Aorta (tissue), 5 donors: ENCODE data around the gene PRKCE. TPM values are rescaled to one million over a fixed set of nuclear protein-coding genes. Genes with fewer than 3 reads are reported as not detected.

Experiments used
- ATAC-seq: fragments of 200-7000 bp; cut with Tn5 transposase; one replicate; pipeline ENCODE4 v1.9.1; 2022; ENCODE audit warnings: moderate library complexity; ENCODE audit not compliant: low FRiP score
- DNase-seq, 2 donors: peaks; one replicate each; pipeline ENCODE4 v3.0.0-alpha.2; 2020
- H3K27ac ChIP-seq, 2 donors: one replicate each; pipeline ENCODE4 v1.5.1; 2013; ENCODE audit warnings: low read length in 2 of 2, mild to moderate bottlenecking in 2 of 2, moderate library complexity in 2 of 2, control low read depth in 1 of 2, inconsistent platforms in 1 of 2, low read depth in 1 of 2
- H3K27me3 ChIP-seq, 2 donors: one replicate each; pipeline ENCODE4 v1.6.1; 2013; ENCODE audit warnings: control low read depth in 1 of 2, low read length in 1 of 2, mild to moderate bottlenecking in 1 of 2, moderate library complexity in 1 of 2; ENCODE audit not compliant: insufficient read depth in 2 of 2, control insufficient read depth in 1 of 2
- H3K36me3 ChIP-seq, 2 donors: one replicate each; pipeline ENCODE4 v1.6.1; 2013; ENCODE audit warnings: control low read depth in 1 of 2, low read length in 1 of 2, mild to moderate bottlenecking in 1 of 2; ENCODE audit not compliant: insufficient read depth in 2 of 2, control insufficient read depth in 1 of 2
- H3K4me1 ChIP-seq, 2 donors: one replicate each; pipeline ENCODE4 v1.6.1; 2013; ENCODE audit warnings: low read length in 2 of 2, control low read depth in 1 of 2, mild to moderate bottlenecking in 1 of 2, moderate library complexity in 1 of 2; ENCODE audit not compliant: insufficient read depth in 2 of 2, control insufficient read depth in 1 of 2
- H3K4me3 ChIP-seq, 2 donors: one replicate each; pipeline ENCODE4 v1.5.1; 2013; ENCODE audit warnings: low read length in 2 of 2, control low read depth in 1 of 2, mild to moderate bottlenecking in 1 of 2
- H3K9me3 ChIP-seq: one replicate; pipeline ENCODE4 v1.6.1; 2013; ENCODE audit warnings: mild to moderate bottlenecking, low read length; ENCODE audit not compliant: control insufficient read depth
- WGBS, 2 donors: extraction: QIAGEN DNeasy Blood & Tissue Kit; methylation state at CpG; one replicate each; pipeline ENCODE4 v1.1.7; 2013; 5-methylcytosine and 5-hydroxymethylcytosine counted together
- intact Hi-C, 2 donors: fragments of 100-400 bp; cut with DNase I; formaldehyde crosslinking; loops; one replicate each; pipeline versions ENCODE4 v1.14.2 to v1.15.0; 2022
- polyA plus RNA-seq, 2 donors: library from polyadenylated mRNA; stranded (reverse); fragments of 200-250 nt; gene quantifications; one replicate each; pipeline ENCODE4 v1.2.3, GENCODE V29; 2013
- total RNA-seq, 2 donors: library from RNA; stranded (reverse); fragmentation: NEBNext Ultra II Directional; extraction: Animal tissue kit (Norgen Biotek cat#: 25700); gene quantifications; one replicate each; pipeline ENCODE4 v1.2.1, GENCODE V29; 2021
- donor health status: healthy with polysubstance abuse.
- donor health status: Bipolar disorder and iron deficiency.
- donor health status: DM: no; HTN: no; CAD: no.
- donor health status: DM: no; HTN: no; CAD: no.
- donor health status: DM: yes; HTN: yes; CAD: no.

The PRKCE gene
- total and polyA plus RNA-seq, 4 donors: 1.5 to 23.8 (median 11.2) TPM

DNA sequence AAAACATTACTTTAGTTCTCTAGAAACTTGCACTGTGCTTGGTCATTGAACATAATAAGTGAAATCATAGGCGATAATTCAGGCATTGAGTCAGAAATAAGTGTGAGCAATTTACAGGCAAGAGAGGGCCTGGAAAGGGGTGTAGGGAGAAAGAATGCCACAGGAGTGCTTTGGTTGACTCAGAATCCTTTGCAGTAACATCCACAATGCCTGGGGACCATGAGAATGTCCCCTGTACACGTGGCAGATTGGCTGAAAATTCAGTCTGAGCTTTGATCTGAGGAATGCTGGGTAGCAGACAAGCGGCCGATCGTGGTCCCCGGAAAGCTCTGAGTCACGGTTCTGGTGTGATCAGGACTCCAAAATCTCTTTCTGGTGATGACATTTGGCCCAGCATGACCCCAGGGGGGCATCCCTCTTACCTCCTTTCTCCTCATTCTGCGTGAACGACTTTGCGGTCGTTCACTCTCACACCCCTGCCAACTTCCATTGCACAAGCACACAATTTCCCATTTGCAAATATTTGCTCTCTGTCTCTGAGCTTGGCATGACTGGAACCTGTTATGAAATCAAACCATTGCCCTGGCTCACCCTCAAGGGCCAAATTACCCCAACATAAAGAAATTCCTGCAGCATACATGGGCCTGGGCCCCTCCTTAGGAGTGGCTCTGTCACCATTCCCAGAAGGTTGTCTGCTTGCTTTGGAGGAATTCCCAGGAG lies 340.7 kb downstream of the PRKCE start:
- Histone ChIP-seq H3K27ac (peak overlapping the region; percentile 28 to 80), H3K4me3 (no peak overlapping the region), H3K4me1 (no peaks in the 10 kb centered on the region), H3K36me3 (no peaks in the 10 kb centered on the region), H3K9me3 (no peaks in the 10 kb centered on the region), H3K27me3 (no peaks in the 10 kb centered on the region)
- intact Hi-C loops: loop anchor here in 1 of 2 donors (5.0 kb wide), 3 partner anchors 305 to 375 kb away; partner anchors contain the start of gene EPAS1
- 1 to 9% methylated on average over 11 of the region's 11 CpGs for WGBS, 2 donors
- ATAC-seq: peak; percentile 81
- peak; percentile 79 to 85 for DNase-seq

DNA sequence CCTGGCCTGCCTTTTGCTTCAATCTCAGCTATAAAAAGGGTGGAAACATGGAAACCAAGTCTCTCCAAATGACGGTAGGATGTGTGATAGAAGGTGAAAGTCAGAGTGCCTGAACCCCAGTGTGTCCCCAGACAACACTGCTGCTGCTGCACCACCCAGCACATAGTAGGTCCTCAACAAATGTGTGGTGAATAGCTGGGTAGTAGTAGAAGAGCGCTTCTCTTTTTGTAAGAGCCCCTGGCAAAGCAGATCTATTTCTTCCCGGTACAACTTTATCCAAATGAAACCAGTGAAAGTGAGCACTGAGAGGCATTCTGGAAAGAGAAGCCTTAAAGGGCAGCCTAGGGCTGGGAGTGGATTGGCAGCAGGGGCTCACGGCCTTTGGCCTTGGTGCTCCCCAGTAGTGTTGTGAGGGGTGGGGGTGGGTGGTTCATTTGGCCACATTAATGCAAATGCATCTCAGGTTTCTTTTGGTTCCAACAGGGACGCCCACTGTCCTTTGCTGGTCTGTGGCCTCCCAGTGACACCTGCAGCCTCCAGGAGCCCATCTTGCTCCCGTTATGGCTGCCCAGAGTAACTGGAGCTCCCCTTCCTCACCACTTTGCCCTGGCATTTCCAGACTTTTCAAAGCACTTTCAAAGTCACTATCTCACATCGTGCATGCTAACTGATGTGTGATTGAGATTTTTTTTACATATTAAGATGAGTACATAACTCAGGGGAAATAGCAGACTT lies 341.4 kb downstream of the PRKCE start:
- no peak for DNase-seq
- peak; percentile 31 for ATAC-seq
- Histone ChIP-seq H3K36me3 (no peaks in the 10 kb centered on the region), H3K27ac (peak overlapping the region; percentile 68 to 80), H3K4me1 (no peaks in the 10 kb centered on the region), H3K4me3 (no peak overlapping the region), H3K9me3 (no peaks in the 10 kb centered on the region), H3K27me3 (no peaks in the 10 kb centered on the region)
- WGBS, 2 donors: 24 to 26% methylated on average over 7 of the region's 7 CpGs
- intact Hi-C loops: loop anchor here in 1 of 2 donors (1.0 to 5.0 kb wide), 4 partner anchors 304 to 467 kb away; partner anchors contain the start of gene EPAS1

DNA sequence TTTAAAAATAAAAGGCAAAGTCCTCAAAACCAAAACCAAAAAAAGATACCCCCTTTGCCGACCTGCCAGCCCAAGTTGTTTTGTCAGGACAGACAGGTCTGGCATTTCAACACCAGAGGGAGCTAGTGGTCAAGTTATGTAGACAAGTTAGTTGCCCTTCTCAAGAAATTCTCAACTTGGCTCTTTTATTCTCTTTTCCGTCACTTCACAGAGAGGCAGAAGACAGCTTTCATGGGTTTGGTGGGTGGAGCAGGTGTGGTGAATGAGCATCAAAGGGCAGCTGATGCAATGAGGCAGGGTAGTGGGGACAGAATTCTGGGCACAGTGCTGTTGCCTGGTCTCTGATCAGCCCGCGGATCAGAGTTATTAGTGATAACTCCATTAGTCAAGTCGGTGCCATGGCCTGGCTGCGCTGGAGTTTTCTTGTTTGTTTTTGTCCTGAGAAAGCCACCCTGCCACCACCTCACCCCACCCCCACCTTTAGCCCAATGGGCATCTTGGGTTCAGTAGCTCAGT lies 342.1 kb downstream of the PRKCE start:
- Histone ChIP-seq H3K4me1 (no peaks in the 10 kb centered on the region), H3K9me3 (no peaks in the 10 kb centered on the region), H3K27ac (peak overlapping the region in 1 of 2 donors; percentile 68), H3K4me3 (no peak overlapping the region), H3K36me3 (no peaks in the 10 kb centered on the region), H3K27me3 (no peaks in the 10 kb centered on the region)
- ATAC-seq (peak; percentile 86), DNase-seq (peak in 1 of 2 donors; percentile 69)
- 30 to 31% methylated on average over 6 of the region's 6 CpGs for WGBS, 2 donors
- intact Hi-C loops: loop anchor here in 1 of 2 donors (1.0 to 5.0 kb wide), 4 partner anchors 304 to 467 kb away; partner anchors contain the start of gene EPAS1

DNA sequence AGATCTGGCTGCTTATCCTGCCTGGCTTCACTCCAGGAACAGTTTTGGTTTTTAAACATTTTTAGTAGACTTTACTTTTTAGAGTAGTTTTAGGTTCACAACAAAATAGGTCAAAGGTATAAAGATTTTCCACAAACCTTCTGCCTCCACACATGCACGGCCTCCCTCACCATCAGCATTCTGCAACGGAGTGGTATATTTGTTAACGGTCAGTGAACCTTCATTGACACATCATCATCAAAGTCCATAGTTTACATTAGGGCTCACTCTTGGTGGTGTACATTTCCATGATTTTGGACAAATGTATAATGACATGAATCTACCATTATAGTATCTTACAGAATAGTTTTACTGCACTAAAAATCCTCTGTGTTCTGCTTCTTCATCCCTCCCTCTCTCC lies 342.6 kb downstream of the PRKCE start:
- Histone ChIP-seq H3K36me3 (no peaks in the 10 kb centered on the region), H3K4me1 (no peaks in the 10 kb centered on the region), H3K27me3 (no peaks in the 10 kb centered on the region), H3K27ac (peak overlapping the region in 1 of 2 donors; percentile 18), H3K4me3 (no peak overlapping the region), H3K9me3 (no peaks in the 10 kb centered on the region)
- intact Hi-C loops: loop anchor here in 1 of 2 donors (5.0 kb wide), 3 partner anchors 303 to 373 kb away; partner anchors contain the start of gene EPAS1
- DNase-seq (no peak), ATAC-seq (no peak)
- 81 to 86% methylated on average over 3 of the region's 3 CpGs for WGBS, 2 donors

DNA sequence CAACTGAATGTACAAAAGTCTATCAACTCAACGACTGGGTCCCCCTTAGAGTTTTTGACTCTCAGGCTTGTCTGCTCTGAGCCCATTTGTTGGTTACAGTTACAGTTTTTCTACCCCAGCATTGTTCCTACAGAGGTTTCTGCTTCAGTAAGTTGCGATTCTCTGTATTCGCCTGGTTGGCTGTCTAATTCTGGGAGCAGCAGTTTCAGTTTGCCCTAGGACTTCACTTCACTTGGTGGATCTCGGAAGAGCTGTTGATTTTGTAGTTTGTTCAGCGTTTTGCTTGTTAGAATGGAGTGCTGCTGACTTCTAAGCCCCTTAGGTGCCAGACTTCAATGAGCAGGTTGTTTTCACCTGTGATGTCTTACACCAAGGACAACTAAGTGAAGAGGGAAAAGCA lies 349.2 kb downstream of the PRKCE start:
- H3K4me1 ChIP-seq: peaks cover 2 to 5% of the 10 kb centered on the region in 2 donors
- 53 to 58% methylated on average over 5 of the region's 5 CpGs for WGBS, 2 donors
- no peak overlapping the region for H3K27ac ChIP-seq
- H3K9me3 ChIP-seq: no peaks in the 10 kb centered on the region
- H3K36me3 ChIP-seq: peaks cover 0 to 2% of the 10 kb centered on the region in 2 donors
- ATAC-seq (no peak), DNase-seq (no peak)
- no peaks in the 10 kb centered on the region for H3K27me3 ChIP-seq
- intact Hi-C loops: no loop called here
- H3K4me3 ChIP-seq: no peak overlapping the region

DNA sequence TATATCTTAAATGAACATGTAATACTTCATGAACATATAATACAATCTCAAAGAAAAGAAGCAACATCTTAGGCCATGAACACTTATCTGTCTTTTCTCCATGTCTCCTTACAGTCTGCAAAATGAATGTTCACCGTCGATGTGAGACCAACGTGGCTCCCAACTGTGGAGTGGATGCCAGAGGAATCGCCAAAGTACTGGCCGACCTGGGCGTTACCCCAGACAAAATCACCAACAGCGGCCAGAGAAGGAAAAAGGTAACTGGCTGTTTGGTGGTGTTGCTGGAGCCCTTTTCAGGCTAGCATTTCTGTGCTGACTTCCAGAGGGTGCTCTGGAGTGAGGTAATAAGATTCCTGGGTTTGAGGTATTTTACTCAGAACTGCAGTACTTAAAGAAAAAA lies 349.8 kb downstream of the PRKCE start:
- WGBS, 2 donors: 40 to 50% methylated on average over 7 of the region's 7 CpGs
- Histone ChIP-seq H3K27ac (no peak overlapping the region), H3K36me3 (peaks cover 0 to 2% of the 10 kb centered on the region in 2 donors), H3K4me3 (no peak overlapping the region), H3K9me3 (no peaks in the 10 kb centered on the region), H3K4me1 (peaks cover 2 to 5% of the 10 kb centered on the region in 2 donors), H3K27me3 (no peaks in the 10 kb centered on the region)
- intact Hi-C loops: no loop called here
- DNase-seq (no peak), ATAC-seq (no peak)

DNA sequence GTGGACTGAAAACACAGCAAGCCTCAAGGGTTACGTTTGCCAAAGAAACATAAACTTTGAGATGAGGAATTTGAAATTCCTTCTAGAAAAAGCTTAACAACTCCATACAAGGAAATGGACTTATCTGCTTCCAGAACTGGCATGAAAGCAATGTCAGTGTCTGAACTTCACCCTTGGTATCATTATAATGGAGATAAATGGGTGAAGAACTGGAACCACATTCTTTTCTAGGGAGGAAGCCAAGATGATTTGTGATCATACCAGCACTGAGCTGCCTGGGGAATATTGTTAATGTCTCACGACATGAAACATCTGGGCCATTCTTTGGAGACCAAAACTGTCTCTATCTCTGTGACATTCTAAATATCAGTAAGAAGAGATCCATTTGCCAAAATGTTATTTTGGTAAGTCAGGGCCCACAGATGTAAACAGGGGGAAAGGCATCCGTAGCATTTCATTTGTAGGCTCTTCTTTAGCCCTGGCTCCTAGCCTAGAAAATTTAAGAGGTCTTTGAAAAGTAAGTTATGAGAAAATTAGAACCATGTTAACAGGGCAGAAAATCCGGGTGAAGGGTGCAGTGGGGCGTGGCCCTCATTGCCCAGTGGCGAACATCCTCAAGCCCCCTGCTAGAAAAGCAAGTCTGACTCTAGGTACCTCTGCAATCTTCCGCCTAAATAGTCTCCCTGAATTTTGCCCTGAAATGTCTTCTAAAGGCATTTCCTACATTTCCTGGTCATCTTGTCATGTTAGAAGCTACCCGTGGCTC lies 350.4 kb downstream of the PRKCE start:
- ATAC-seq (peak; percentile 15), DNase-seq (no peak)
- Histone ChIP-seq H3K4me3 (no peak overlapping the region), H3K27me3 (no peaks in the 10 kb centered on the region), H3K27ac (peak overlapping the region in 1 of 2 donors; percentile 9), H3K9me3 (no peaks in the 10 kb centered on the region), H3K4me1 (peaks cover 2 to 5% of the 10 kb centered on the region in 2 donors), H3K36me3 (peaks cover 0 to 2% of the 10 kb centered on the region in 2 donors)
- intact Hi-C loops: no loop called here
- 50 to 55% methylated on average over 8 of the region's 8 CpGs for WGBS, 2 donors

DNA sequence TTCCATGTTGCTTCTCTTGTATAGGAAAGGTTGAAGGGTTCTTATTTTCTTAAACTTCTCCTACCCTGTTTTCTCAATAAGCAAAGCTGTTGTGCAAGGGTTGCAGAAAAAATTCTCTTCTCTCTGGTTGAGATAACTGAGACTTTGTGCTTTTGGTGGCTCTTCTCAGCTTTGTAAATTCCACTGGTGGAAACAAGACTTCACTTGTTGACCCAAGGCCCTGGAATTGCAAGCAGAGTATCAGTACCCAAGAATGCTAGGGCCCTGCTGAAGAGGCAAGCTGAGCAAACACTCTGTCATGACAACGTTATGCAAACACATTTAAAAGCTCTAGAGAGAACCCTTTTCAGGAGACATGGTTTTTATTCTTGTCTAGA lies 351.0 kb downstream of the PRKCE start:
- H3K36me3 ChIP-seq: peaks cover 0 to 3% of the 10 kb centered on the region in 2 donors
- H3K4me3 ChIP-seq: no peak overlapping the region
- H3K27me3 ChIP-seq: no peaks in the 10 kb centered on the region
- H3K4me1 ChIP-seq: peaks cover 2 to 5% of the 10 kb centered on the region in 2 donors
- intact Hi-C loops: no loop called here
- no peak overlapping the region for H3K27ac ChIP-seq
- ATAC-seq: peak; percentile 56
- 19 to 39% methylated on average over 1 of the region's 1 CpG for WGBS, 2 donors
- H3K9me3 ChIP-seq: no peaks in the 10 kb centered on the region
- DNase-seq: no peak
